NCI-H82 treated with DMSO at 0.1 percent for 48 hours (cell line): Measurements from ENCODE around the gene L3MBTL2.
"Not testable (repeated sequence)": the region's sequence is repeated elsewhere in the genome, so short reads cannot be mapped to it uniquely, and the experiment has no call there.

Experiments
- DNase-seq: peaks from one replicate; lab custom pipeline; 2025; ENCODE audit not compliant: unreplicated experiment; lab: John Stamatoyannopoulos, UW

L3MBTL2 gene

GRCh38 chr22:41240377-41241132 is 35.4 kb downstream of the L3MBTL2 start, which contains the start of gene CHADL:
TSS of gene CHADL (minus strand) at chr22:41240931. CDS start at chr22:41240881, 50 bp downstream.
- no peak for DNase-seq

- no peak for DNase-seq
These were observed 36.1 kb downstream of the L3MBTL2 start for GRCh38 chr22:41241133-41241676.

GRCh38 chr22:41242396-41243117 is 37.4 kb downstream of the L3MBTL2 start:
- no peak for DNase-seq

GRCh38 chr22:41243361-41243760 is 38.2 kb downstream of the L3MBTL2 start:
- DNase-seq, result no peak

GRCh38 chr22:41245917-41246499 is 40.9 kb downstream of the L3MBTL2 start:
- no peak for DNase-seq

- no peak for DNase-seq
These were observed 42.6 kb downstream of the L3MBTL2 start for GRCh38 chr22:41247703-41248102.

- no peak for DNase-seq
These were observed 43.2 kb downstream of the L3MBTL2 start for GRCh38 chr22:41248314-41248713.

GRCh38 chr22:41248758-41249157 is 43.6 kb downstream of the L3MBTL2 start:
- DNase-seq, result no peak

- no peak for DNase-seq
These were observed 44.3 kb downstream of the L3MBTL2 start for GRCh38 chr22:41249442-41249841.

- no peak for DNase-seq
These were observed 45.0 kb downstream of the L3MBTL2 start for GRCh38 chr22:41250127-41250526.

GRCh38 chr22:41252365-41252764 is 47.3 kb downstream of the L3MBTL2 start:
- no peak for DNase-seq

GRCh38 chr22:41254230-41254629 is 49.1 kb downstream of the L3MBTL2 start:
- DNase-seq, result no peak

- DNase-seq, result no peak
These were observed 51.4 kb downstream of the L3MBTL2 start for GRCh38 chr22:41256254-41257253.

- no peak for DNase-seq
These were observed 52.6 kb downstream of the L3MBTL2 start for GRCh38 chr22:41257696-41258095.

GRCh38 chr22:41259756-41260155 is 54.6 kb downstream of the L3MBTL2 start:
- DNase-seq, result not testable (repeated sequence)

- DNase-seq, result no peak
These were observed 55.8 kb downstream of the L3MBTL2 start for GRCh38 chr22:41260871-41261270.

- no peak for DNase-seq
These were observed 56.6 kb downstream of the L3MBTL2 start for GRCh38 chr22:41261541-41262249.

- DNase-seq, result no peak
These were observed 57.2 kb downstream of the L3MBTL2 start for GRCh38 chr22:41262250-41262765.

GRCh38 chr22:41263704-41264103 is 58.6 kb downstream of the L3MBTL2 start:
- no peak for DNase-seq
